Stimulated activated CD4-positive, alpha-beta T cell treated with anti-CD3 and anti-CD28 coated beads, TNF-alpha, amount 100 ng/mL, for 24 hours (primary cell): ENCODE measurements around the gene FXYD6.

Experiments used
- DNase-seq, 3 experiments: peaks; one replicate each; pipeline ENCODE4 v3.0.0-alpha.2; 2020; ENCODE audit warnings: low read depth in 3 of 3

Gene FXYD6

DNA sequence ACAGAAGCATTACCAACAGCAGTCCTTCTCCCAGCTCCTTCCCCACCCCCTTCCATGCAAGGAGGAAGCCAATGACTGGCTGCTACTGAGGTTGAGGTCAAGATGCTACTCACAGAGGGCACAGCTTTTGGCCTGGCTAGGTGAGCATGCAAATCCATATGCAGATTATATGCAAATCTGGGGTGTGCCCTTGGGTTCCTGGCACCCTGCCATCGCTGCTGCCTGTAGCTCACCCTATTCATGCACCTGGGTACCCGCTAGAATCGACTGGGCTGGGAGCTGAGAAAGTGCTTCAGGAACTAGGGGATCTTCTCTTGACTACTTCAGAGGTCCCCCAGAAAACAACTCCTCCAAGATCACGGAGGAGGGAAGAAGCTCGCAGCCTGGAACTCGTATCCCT lies 83.5 kb downstream of the FXYD6 start:
- no peak for DNase-seq

- no peak for DNase-seq
Observed at GRCh38 chr11:117792241-117792640, 84.2 kb downstream of the FXYD6 start.

DNA sequence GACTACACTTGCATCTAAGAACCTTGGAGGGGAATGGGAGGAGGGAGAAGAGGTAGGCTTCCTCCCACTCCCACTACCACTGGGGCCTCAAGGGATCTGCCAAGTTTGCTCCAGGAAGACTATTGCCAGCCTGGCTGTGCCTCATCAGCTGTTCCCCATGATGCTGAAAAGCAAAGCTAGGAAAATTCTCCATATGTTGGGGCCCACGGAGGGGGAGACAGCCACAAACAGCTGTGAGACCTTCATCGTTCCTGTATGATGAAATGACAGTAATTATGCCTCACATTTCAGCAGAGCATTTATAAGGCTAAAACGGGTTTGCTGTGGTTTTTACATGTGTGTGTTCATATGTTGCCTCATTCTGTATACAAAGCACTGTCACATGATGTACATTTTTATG lies 86.2 kb downstream of the FXYD6 start:
- no peak for DNase-seq

DNA sequence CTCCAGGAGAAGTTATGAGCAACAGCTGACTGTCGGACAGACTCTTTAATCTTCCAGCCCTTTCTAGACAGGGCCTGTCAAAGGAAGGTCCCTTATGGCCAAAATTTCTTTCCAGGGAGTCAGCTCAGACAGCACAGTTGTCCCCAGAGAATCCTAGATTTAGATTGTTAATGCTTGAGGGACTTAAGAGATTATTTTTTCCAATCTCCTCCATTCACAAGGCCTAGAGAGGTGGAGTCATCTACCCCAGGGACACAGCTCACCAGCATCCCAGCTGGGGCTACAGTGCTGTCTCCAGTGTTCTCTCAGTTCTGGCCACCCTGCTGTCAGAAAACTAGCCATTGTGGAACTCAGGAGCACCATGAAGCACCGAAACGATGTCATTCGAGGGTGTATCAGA lies 87.2 kb downstream of the FXYD6 start:
- no peak for DNase-seq
